ENCODE measurements around the gene KCNK17. TPM values are rescaled to one million over a fixed set of nuclear protein-coding genes. Genes with fewer than 3 reads are reported as not detected.

Gene KCNK17
- total and polyA plus RNA-seq, 4 experiments from 2014 or later = not detected

- CTCF ChIA-PET (ENCODE audit: partially characterized antibody) = interaction anchor here (1.3 kb wide), 1 partner anchor 42 kb away, joined by 3 read pairs; no protein-coding TSS in a partner anchor
- H3K9me3 Mint-ChIP-seq = peaks cover 0 to 2% (median 0%) of the 10 kb centered on the region in 8 donors
- H3K27me3 ChIP-seq (ENCODE audit: insufficient read depth, low read length) = peaks cover 4% of the 10 kb centered on the region
Measured at GRCh38 chr6:39260953-39261352, 53.3 kb downstream of the KCNK17 start.

GRCh38 chr6:39260456-39260855 is 53.8 kb downstream of the KCNK17 start:
- Mint-ChIP-seq H3K36me3 (no peaks in the 10 kb centered on the region), H3K9me3 (peaks cover 0 to 2% (median 0%) of the 10 kb centered on the region in 8 donors), H3K4me3 (no peak overlapping the region), H3K27ac (no peak overlapping the region), H3K27me3 (peaks cover 9 to 29% of the 10 kb centered on the region in 2 donors), H3K4me1 (peaks cover 0 to 1% (median 0%) of the 10 kb centered on the region in 4 donors)
- Histone ChIP-seq H3K36me3 (ENCODE audit: insufficient read depth, low read length) (no peaks in the 10 kb centered on the region), H3K4me1 (ENCODE audit: insufficient read depth, low read length) (no peaks in the 10 kb centered on the region), H3K9me3 (ENCODE audit: control insufficient read depth in 1 of 2, low read length in 2 of 2) (no peaks in the 10 kb centered on the region), H3K27ac (ENCODE audit: low read depth, low read length) (no peak overlapping the region), H3K4me3 (ENCODE audit: low read length in 2 of 2) (no peak overlapping the region), H3K27me3 (ENCODE audit: insufficient read depth, low read length) (peaks cover 4% of the 10 kb centered on the region)
- no peak for DNase-seq
- ChIA-PET CTCF (ENCODE audit: partially characterized antibody) (interaction anchor here (1.3 kb wide), 1 partner anchor 42 kb away, joined by 3 read pairs; no protein-coding TSS in a partner anchor), POLR2A (ENCODE audit: partially characterized antibody) (no interaction called here)
- intact Hi-C loops (cut with micrococcal nuclease) = no loop called here

More at GRCh38 chr6:39260953-39261352, 53.3 kb downstream of the KCNK17 start:
- H3K4me3 ChIP-seq (ENCODE audit: low read length in 2 of 2) = no peak overlapping the region
- no peak overlapping the region for H3K4me3 Mint-ChIP-seq
- intact Hi-C loops (cut with micrococcal nuclease) = no loop called here
- H3K4me1 Mint-ChIP-seq = peaks cover 0 to 1% (median 0%) of the 10 kb centered on the region in 4 donors
- POLR2A ChIA-PET (ENCODE audit: partially characterized antibody) = no interaction called here
- H3K4me1 ChIP-seq (ENCODE audit: insufficient read depth, low read length) = no peaks in the 10 kb centered on the region
- H3K27me3 Mint-ChIP-seq = peaks cover 9 to 29% of the 10 kb centered on the region in 2 donors
- H3K27ac Mint-ChIP-seq = no peak overlapping the region
- H3K9me3 ChIP-seq (ENCODE audit: control insufficient read depth in 1 of 2, low read length in 2 of 2) = no peaks in the 10 kb centered on the region
- H3K36me3 Mint-ChIP-seq = no peaks in the 10 kb centered on the region
- no peaks in the 10 kb centered on the region for H3K36me3 ChIP-seq (ENCODE audit: insufficient read depth, low read length)
- H3K27ac ChIP-seq (ENCODE audit: low read depth, low read length) = no peak overlapping the region
- no peak for DNase-seq

- Mint-ChIP-seq H3K4me1 (peaks cover 0 to 2% (median 0%) of the 10 kb centered on the region in 4 donors), H3K4me3 (no peak overlapping the region), H3K27ac (no peak overlapping the region), H3K36me3 (no peaks in the 10 kb centered on the region), H3K27me3 (peaks cover 5 to 30% of the 10 kb centered on the region in 2 donors), H3K9me3 (peaks cover 0 to 2% (median 0%) of the 10 kb centered on the region in 8 donors)
- no peak overlapping the region for H3K27ac ChIP-seq (ENCODE audit: low read depth, low read length)
- H3K36me3 ChIP-seq (ENCODE audit: insufficient read depth, low read length) = no peaks in the 10 kb centered on the region
- ChIA-PET POLR2A (ENCODE audit: partially characterized antibody) (no interaction called here), CTCF (ENCODE audit: partially characterized antibody) (interaction anchor here (0.7 to 2.2 kb wide), 2 partner anchors 12 to 46 kb away, joined by 4 to 5 read pairs; no protein-coding TSS in a partner anchor)
- no peak overlapping the region for H3K4me3 ChIP-seq (ENCODE audit: low read length in 2 of 2)
- H3K27me3 ChIP-seq (ENCODE audit: insufficient read depth, low read length) = peaks cover 4% of the 10 kb centered on the region
- H3K4me1 ChIP-seq (ENCODE audit: insufficient read depth, low read length) = no peaks in the 10 kb centered on the region
- no peaks in the 10 kb centered on the region for H3K9me3 ChIP-seq (ENCODE audit: control insufficient read depth in 1 of 2, low read length in 2 of 2)
- DNase-seq = no peak
- intact Hi-C loops (cut with micrococcal nuclease) = no loop called here
Measured at GRCh38 chr6:39256294-39256940, 57.8 kb downstream of the KCNK17 start.

- Mint-ChIP-seq H3K4me3 (no peak overlapping the region), H3K4me1 (peaks cover 0 to 2% (median 0%) of the 10 kb centered on the region in 4 donors), H3K9me3 (peaks cover 0 to 2% (median 0%) of the 10 kb centered on the region in 8 donors), H3K27me3 (peaks cover 5 to 24% of the 10 kb centered on the region in 2 donors), H3K27ac (no peak overlapping the region), H3K36me3 (no peaks in the 10 kb centered on the region)
- H3K4me3 ChIP-seq (ENCODE audit: low read length in 2 of 2) = no peak overlapping the region
- ChIA-PET POLR2A (ENCODE audit: partially characterized antibody) (no interaction called here), CTCF (ENCODE audit: partially characterized antibody) (interaction anchor here (2.2 kb wide), 1 partner anchor 48 kb away, joined by 5 read pairs; no protein-coding TSS in a partner anchor)
- no peak overlapping the region for H3K27ac ChIP-seq (ENCODE audit: low read depth, low read length)
- no peak for DNase-seq
- no peaks in the 10 kb centered on the region for H3K27me3 ChIP-seq (ENCODE audit: insufficient read depth, low read length)
- H3K36me3 ChIP-seq (ENCODE audit: insufficient read depth, low read length) = no peaks in the 10 kb centered on the region
- intact Hi-C loops (cut with micrococcal nuclease) = no loop called here
- no peaks in the 10 kb centered on the region for H3K4me1 ChIP-seq (ENCODE audit: insufficient read depth, low read length)
- H3K9me3 ChIP-seq (ENCODE audit: control insufficient read depth in 1 of 2, low read length in 2 of 2) = no peaks in the 10 kb centered on the region
Measured at GRCh38 chr6:39254999-39255535, 59.2 kb downstream of the KCNK17 start.

GRCh38 chr6:39251406-39251805 is 62.8 kb downstream of the KCNK17 start:
- CTCF ChIA-PET (ENCODE audit: partially characterized antibody) = no interaction called here
- POLR2A ChIA-PET (ENCODE audit: partially characterized antibody) = no interaction called here

GRCh38 chr6:39250507-39250906 is 63.7 kb downstream of the KCNK17 start:
- Mint-ChIP-seq H3K4me1 (peaks cover 4 to 7% (median 6%) of the 10 kb centered on the region in 4 donors), H3K9me3 (no peaks in the 10 kb centered on the region), H3K36me3 (no peaks in the 10 kb centered on the region), H3K27me3 (peaks cover 2 to 8% of the 10 kb centered on the region in 2 donors), H3K27ac (no peak overlapping the region), H3K4me3 (no peak overlapping the region)
- no peak for DNase-seq
- no peaks in the 10 kb centered on the region for H3K27me3 ChIP-seq (ENCODE audit: insufficient read depth, low read length)
- POLR2A ChIA-PET (ENCODE audit: partially characterized antibody) = no interaction called here
- no peaks in the 10 kb centered on the region for H3K36me3 ChIP-seq (ENCODE audit: insufficient read depth, low read length)
- no peak overlapping the region for H3K4me3 ChIP-seq (ENCODE audit: low read length in 2 of 2)
- H3K27ac ChIP-seq (ENCODE audit: low read depth, low read length) = no peak overlapping the region
- H3K4me1 ChIP-seq (ENCODE audit: insufficient read depth, low read length) = no peaks in the 10 kb centered on the region
- intact Hi-C loops (cut with micrococcal nuclease) = no loop called here
- CTCF ChIA-PET (ENCODE audit: partially characterized antibody) = no interaction called here
- no peaks in the 10 kb centered on the region for H3K9me3 ChIP-seq (ENCODE audit: control insufficient read depth in 1 of 2, low read length in 2 of 2)

More at GRCh38 chr6:39251406-39251805, 62.8 kb downstream of the KCNK17 start:
- peaks cover 0 to 2% (median 0%) of the 10 kb centered on the region in 8 donors for H3K9me3 Mint-ChIP-seq
- no peak overlapping the region for H3K4me3 Mint-ChIP-seq
- no peak overlapping the region for H3K4me3 ChIP-seq (ENCODE audit: low read length in 2 of 2)
- H3K4me1 Mint-ChIP-seq = peaks cover 4 to 7% (median 6%) of the 10 kb centered on the region in 4 donors
- H3K27me3 ChIP-seq (ENCODE audit: insufficient read depth, low read length) = no peaks in the 10 kb centered on the region
- H3K36me3 Mint-ChIP-seq = no peaks in the 10 kb centered on the region
- no peaks in the 10 kb centered on the region for H3K36me3 ChIP-seq (ENCODE audit: insufficient read depth, low read length)
- peaks cover 2 to 12% of the 10 kb centered on the region in 2 donors for H3K27me3 Mint-ChIP-seq
- no peak overlapping the region for H3K27ac ChIP-seq (ENCODE audit: low read depth, low read length)
- intact Hi-C loops (cut with micrococcal nuclease) = no loop called here
- DNase-seq = no peak
- no peaks in the 10 kb centered on the region for H3K9me3 ChIP-seq (ENCODE audit: control insufficient read depth in 1 of 2, low read length in 2 of 2)
- no peak overlapping the region for H3K27ac Mint-ChIP-seq
- no peaks in the 10 kb centered on the region for H3K4me1 ChIP-seq (ENCODE audit: insufficient read depth, low read length)

- H3K27me3 ChIP-seq (ENCODE audit: insufficient read depth, low read length) = no peaks in the 10 kb centered on the region
- intact Hi-C loops (cut with micrococcal nuclease) = no loop called here
- Mint-ChIP-seq H3K27me3 (peaks cover 2 to 6% of the 10 kb centered on the region in 2 donors), H3K27ac (no peak overlapping the region), H3K4me1 (peaks cover 4 to 6% (median 6%) of the 10 kb centered on the region in 4 donors), H3K4me3 (no peak overlapping the region), H3K9me3 (no peaks in the 10 kb centered on the region), H3K36me3 (no peaks in the 10 kb centered on the region)
- H3K4me3 ChIP-seq (ENCODE audit: low read length in 2 of 2) = no peak overlapping the region
- H3K36me3 ChIP-seq (ENCODE audit: insufficient read depth, low read length) = no peaks in the 10 kb centered on the region
- no peaks in the 10 kb centered on the region for H3K9me3 ChIP-seq (ENCODE audit: control insufficient read depth in 1 of 2, low read length in 2 of 2)
- no peak overlapping the region for H3K27ac ChIP-seq (ENCODE audit: low read depth, low read length)
- ChIA-PET POLR2A (ENCODE audit: partially characterized antibody) (no interaction called here), CTCF (ENCODE audit: partially characterized antibody) (interaction anchor here (1.4 kb wide), 1 partner anchor 11 kb away, joined by 3 read pairs; no protein-coding TSS in a partner anchor)
- DNase-seq = no peak
- H3K4me1 ChIP-seq (ENCODE audit: insufficient read depth, low read length) = no peaks in the 10 kb centered on the region
Measured at GRCh38 chr6:39249278-39249677, 64.9 kb downstream of the KCNK17 start.

Measured in CD4-positive, alpha-beta memory T cell (primary cell).